ENCODE results near the gene OPRM1. TPM values are rescaled to one million over a fixed set of nuclear protein-coding genes. Genes with fewer than 3 reads are reported as not detected.
A peak's percentile ranks its signal among the peaks of the same experiment; 100 is the strongest.

The OPRM1 gene
- total and polyA plus RNA-seq, 4 donors = not detected

DNA sequence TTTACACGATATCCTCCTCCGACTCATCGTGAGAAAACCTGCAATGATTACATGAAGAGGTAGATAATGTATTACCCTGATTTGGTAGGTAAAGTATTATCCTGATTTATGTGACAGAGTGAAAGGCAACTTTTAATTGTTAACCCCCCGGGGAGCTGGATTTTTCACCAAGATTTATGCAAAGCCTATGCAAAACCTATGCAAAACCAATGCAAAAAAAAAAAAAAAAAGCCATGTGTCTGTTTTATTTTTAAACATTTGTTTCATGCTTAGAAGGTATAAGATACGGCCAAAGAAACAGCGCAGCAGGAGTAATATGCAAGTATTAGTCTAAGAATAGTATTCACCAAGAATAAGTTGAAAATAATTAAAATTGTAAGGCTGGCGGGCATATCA is 207.7 kb downstream of the OPRM1 start (continued):
- TF ChIP-seq GABPA (IDR thresholded peaks at IDR 0.05 in 1 of 2, conservative IDR thresholded peaks at IDR 0.05 in 1 of 2) (no peak), YY1 (IDR thresholded peaks at IDR 0.05) (no peak), RXRA (IDR thresholded peaks at IDR 0.05) (no peak), RAD21 (IDR thresholded peaks at IDR 0.05) (no peak), NR2F2 (IDR thresholded peaks at IDR 0.05) (no peak)
- TF ChIP-seq, protein P1, sequence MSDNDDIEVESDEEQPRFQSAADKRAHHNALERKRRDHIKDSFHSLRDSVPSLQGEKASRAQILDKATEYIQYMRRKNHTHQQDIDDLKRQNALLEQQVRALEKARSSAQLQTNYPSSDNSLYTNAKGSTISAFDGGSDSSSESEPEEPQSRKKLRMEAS (IDR thresholded peaks at IDR 0.05) = no peak

DNA sequence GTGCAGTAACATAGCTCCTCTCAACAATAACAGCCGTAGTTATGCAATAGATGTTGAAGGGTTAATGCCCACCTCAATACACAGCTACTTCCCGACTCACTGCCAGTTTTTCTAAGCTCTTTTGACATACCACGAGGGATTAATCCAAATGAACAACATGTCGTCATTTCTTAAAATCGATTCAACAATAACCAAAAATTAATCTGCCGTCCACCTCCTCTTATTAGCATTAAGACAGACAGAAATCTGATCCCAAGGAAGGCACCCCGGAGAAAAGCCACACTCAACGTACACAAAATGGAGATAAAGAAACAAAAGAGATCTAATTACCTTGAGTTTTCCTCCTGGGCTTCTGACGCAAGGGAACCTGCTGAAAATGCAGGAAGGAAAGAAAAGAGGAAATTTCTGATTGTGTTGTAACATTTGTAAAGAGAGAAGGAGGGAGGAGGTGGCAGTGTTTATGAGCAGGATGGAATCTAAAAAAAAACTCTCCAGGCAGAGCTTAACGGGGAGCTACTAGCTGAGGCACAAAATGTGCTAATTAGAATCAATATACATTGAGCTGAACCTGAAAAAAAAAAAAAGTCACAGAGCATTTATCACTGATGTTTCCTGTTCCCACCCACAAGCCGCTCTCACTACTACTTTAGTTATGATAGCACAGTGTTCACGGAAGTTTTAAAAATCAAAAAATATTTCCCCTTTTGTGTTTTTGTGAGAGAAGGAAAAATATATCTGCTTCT is 208.2 kb downstream of the OPRM1 start:
- H3K4me1 ChIP-seq (ENCODE audit: control insufficient read depth in 4 of 4, insufficient read depth in 4 of 4, low read length in 3 of 4) = no peaks in the 10 kb centered on the region
- no peak overlapping the region for H3K27ac ChIP-seq (ENCODE audit: low read depth in 1 of 2, low read length in 2 of 2)
- H3K36me3 ChIP-seq (ENCODE audit: control insufficient read depth in 4 of 4, insufficient read depth in 3 of 4, low read depth in 1 of 4, low read length in 3 of 4) = no peaks in the 10 kb centered on the region
- H3K9ac ChIP-seq (ENCODE audit: low read depth in 1 of 2, low read length in 2 of 2) = peak overlapping the region in 1 of 2 donors; percentile 21
- peak overlapping the region in 2 of 3 donors; percentile 11 to 24 for H3K4me3 ChIP-seq (ENCODE audit: low read depth in 1 of 3, low read length in 3 of 3)
- TF ChIP-seq, protein P2, sequence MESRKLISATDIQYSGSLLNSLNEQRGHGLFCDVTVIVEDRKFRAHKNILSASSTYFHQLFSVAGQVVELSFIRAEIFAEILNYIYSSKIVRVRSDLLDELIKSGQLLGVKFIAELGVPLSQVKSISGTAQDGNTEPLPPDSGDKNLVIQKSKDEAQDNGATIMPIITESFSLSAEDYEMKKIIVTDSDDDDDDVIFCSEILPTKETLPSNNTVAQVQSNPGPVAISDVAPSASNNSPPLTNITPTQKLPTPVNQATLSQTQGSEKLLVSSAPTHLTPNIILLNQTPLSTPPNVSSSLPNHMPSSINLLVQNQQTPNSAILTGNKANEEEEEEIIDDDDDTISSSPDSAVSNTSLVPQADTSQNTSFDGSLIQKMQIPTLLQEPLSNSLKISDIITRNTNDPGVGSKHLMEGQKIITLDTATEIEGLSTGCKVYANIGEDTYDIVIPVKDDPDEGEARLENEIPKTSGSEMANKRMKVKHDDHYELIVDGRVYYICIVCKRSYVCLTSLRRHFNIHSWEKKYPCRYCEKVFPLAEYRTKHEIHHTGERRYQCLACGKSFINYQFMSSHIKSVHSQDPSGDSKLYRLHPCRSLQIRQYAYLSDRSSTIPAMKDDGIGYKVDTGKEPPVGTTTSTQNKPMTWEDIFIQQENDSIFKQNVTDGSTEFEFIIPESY (IDR thresholded peaks at IDR 0.05) = no peak
- TF ChIP-seq SP1 (IDR thresholded peaks at IDR 0.05) (no peak), GABPA (IDR thresholded peaks at IDR 0.05 in 1 of 2, conservative IDR thresholded peaks at IDR 0.05 in 1 of 2) (no peak), NR2F2 (IDR thresholded peaks at IDR 0.05) (no peak), HNF4A (conservative IDR thresholded peaks at IDR 0.05) (no peak), RAD21 (IDR thresholded peaks at IDR 0.05) (no peak), TAF1 (conservative IDR thresholded peaks at IDR 0.05) (no peak), YY1 (IDR thresholded peaks at IDR 0.05) (no peak), EGR1 (IDR thresholded peaks at IDR 0.05; ENCODE audit: low read depth in 2 of 2) (no peak), RXRA (IDR thresholded peaks at IDR 0.05) (no peak), JUND (IDR thresholded peaks at IDR 0.05) (no peak)
- TF ChIP-seq, protein P3, sequence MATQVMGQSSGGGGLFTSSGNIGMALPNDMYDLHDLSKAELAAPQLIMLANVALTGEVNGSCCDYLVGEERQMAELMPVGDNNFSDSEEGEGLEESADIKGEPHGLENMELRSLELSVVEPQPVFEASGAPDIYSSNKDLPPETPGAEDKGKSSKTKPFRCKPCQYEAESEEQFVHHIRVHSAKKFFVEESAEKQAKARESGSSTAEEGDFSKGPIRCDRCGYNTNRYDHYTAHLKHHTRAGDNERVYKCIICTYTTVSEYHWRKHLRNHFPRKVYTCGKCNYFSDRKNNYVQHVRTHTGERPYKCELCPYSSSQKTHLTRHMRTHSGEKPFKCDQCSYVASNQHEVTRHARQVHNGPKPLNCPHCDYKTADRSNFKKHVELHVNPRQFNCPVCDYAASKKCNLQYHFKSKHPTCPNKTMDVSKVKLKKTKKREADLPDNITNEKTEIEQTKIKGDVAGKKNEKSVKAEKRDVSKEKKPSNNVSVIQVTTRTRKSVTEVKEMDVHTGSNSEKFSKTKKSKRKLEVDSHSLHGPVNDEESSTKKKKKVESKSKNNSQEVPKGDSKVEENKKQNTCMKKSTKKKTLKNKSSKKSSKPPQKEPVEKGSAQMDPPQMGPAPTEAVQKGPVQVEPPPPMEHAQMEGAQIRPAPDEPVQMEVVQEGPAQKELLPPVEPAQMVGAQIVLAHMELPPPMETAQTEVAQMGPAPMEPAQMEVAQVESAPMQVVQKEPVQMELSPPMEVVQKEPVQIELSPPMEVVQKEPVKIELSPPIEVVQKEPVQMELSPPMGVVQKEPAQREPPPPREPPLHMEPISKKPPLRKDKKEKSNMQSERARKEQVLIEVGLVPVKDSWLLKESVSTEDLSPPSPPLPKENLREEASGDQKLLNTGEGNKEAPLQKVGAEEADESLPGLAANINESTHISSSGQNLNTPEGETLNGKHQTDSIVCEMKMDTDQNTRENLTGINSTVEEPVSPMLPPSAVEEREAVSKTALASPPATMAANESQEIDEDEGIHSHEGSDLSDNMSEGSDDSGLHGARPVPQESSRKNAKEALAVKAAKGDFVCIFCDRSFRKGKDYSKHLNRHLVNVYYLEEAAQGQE (IDR thresholded peaks at IDR 0.05) = no peak
- TF ChIP-seq, protein P4, sequence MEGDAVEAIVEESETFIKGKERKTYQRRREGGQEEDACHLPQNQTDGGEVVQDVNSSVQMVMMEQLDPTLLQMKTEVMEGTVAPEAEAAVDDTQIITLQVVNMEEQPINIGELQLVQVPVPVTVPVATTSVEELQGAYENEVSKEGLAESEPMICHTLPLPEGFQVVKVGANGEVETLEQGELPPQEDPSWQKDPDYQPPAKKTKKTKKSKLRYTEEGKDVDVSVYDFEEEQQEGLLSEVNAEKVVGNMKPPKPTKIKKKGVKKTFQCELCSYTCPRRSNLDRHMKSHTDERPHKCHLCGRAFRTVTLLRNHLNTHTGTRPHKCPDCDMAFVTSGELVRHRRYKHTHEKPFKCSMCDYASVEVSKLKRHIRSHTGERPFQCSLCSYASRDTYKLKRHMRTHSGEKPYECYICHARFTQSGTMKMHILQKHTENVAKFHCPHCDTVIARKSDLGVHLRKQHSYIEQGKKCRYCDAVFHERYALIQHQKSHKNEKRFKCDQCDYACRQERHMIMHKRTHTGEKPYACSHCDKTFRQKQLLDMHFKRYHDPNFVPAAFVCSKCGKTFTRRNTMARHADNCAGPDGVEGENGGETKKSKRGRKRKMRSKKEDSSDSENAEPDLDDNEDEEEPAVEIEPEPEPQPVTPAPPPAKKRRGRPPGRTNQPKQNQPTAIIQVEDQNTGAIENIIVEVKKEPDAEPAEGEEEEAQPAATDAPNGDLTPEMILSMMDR (IDR thresholded peaks at IDR 0.05; ENCODE audit: low read depth, low read length, missing input control) = no peak
- TF ChIP-seq, protein P1 (IDR thresholded peaks at IDR 0.05) = no peak
- TF ChIP-seq, protein P5, sequence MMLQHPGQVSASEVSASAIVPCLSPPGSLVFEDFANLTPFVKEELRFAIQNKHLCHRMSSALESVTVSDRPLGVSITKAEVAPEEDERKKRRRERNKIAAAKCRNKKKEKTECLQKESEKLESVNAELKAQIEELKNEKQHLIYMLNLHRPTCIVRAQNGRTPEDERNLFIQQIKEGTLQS (IDR thresholded peaks at IDR 0.05) = no peak
- H3K9me3 ChIP-seq (ENCODE audit: control insufficient read depth in 4 of 4, low read length in 3 of 4) = no peaks in the 10 kb centered on the region
- DNase-seq (ENCODE audit: low spot score) = no peak
- 53% methylated on average over 12 of the region's 12 CpGs for WGBS
- H3K27me3 ChIP-seq (ENCODE audit: control insufficient read depth in 4 of 4, insufficient read depth in 4 of 4, low read length in 3 of 4) = no peaks in the 10 kb centered on the region

Data from liver (tissue), 9 donors.